Caco-2 (cell line): ENCODE measurements around the gene CST1. TPM values are rescaled to one million over a fixed set of nuclear protein-coding genes. Genes with fewer than 3 reads are reported as not detected.
"Not testable (repeated sequence)": the region's sequence is repeated elsewhere in the genome, so short reads cannot be mapped to it uniquely, and the experiment has no call there.

ENCODE experiments used
- BruUV-seq: library from RNA; stranded (reverse); fragments of 400-500 nt; replicated peaks from 2 replicates; lab custom pipeline; 2021; lab: Mats Ljungman, UMichigan
- CTCF ChIA-PET: fragments of 300-600 bp; sonication (Branson Sonifier 250); formaldehyde crosslinking; loops from one replicate; lab custom pipeline; 2022; ENCODE audit warnings: antibody characterized with exemption; lab: Charles Lee
- POLR2A ChIA-PET: fragments of 300-600 bp; sonication (Branson Sonifier 250); formaldehyde crosslinking; loops from one replicate; lab custom pipeline; 2022; ENCODE audit warnings: antibody characterized with exemption; lab: Charles Lee
- DNase-seq, 2 experiments: peaks; one replicate each; pipeline versions ENCODE4 v3.0.0 to v3.0.0-alpha.2; 2020 to 2022
- H3K27me3 ChIP-seq: replicated peaks from 2 replicates; pipeline ENCODE4 v1.6.0; 2011; ENCODE audit warnings: low read length; ENCODE audit not compliant: control insufficient read depth, insufficient read depth
- H3K36me3 ChIP-seq: 2 replicates; pipeline ENCODE4 v1.5.1; 2011; ENCODE audit warnings: low read length; ENCODE audit not compliant: control insufficient read depth, insufficient read depth
- H3K4me1 ChIP-seq: fragments of 250-450 bp; sonication (Bioruptor Pico); 2 replicates; pipeline ENCODE4 v1.5.1; 2020; ENCODE audit warnings: mild to moderate bottlenecking
- H3K4me3 ChIP-seq: 2 replicates; pipeline ENCODE4 v1.5.1; 2011; ENCODE audit warnings: low read depth, mild to moderate bottlenecking, control low read depth, low read length
- H3K9me3 ChIP-seq: fragments of 250-450 bp; sonication (Bioruptor Pico); 2 replicates; pipeline ENCODE4 v1.5.1; 2020; ENCODE audit warnings: mild to moderate bottlenecking, moderate library complexity
- H3K27ac Mint-ChIP-seq: one replicate; pipeline ENCODE4 v1.8.0; 2022; ENCODE audit warnings: mixed read lengths; ENCODE audit not compliant: unreplicated experiment
- H3K27me3 Mint-ChIP-seq: one replicate; pipeline ENCODE4 v1.8.0; 2022; ENCODE audit warnings: mixed read lengths; ENCODE audit not compliant: insufficient read depth, unreplicated experiment
- H3K36me3 Mint-ChIP-seq: one replicate; pipeline ENCODE4 v1.8.0; 2022; ENCODE audit warnings: mild to moderate bottlenecking, mixed read lengths; ENCODE audit not compliant: insufficient read depth, unreplicated experiment
- H3K4me1 Mint-ChIP-seq: one replicate; pipeline ENCODE4 v1.8.0; 2022; ENCODE audit warnings: low read depth, mixed read lengths; ENCODE audit not compliant: unreplicated experiment
- H3K4me3 Mint-ChIP-seq: one replicate; pipeline ENCODE4 v1.8.0; 2022; ENCODE audit warnings: mild to moderate bottlenecking, moderate library complexity, mixed read lengths; ENCODE audit not compliant: unreplicated experiment
- H3K9me3 Mint-ChIP-seq: one replicate; pipeline ENCODE4 v1.8.0; 2022; ENCODE audit warnings: mixed read lengths; ENCODE audit not compliant: unreplicated experiment
- intact Hi-C: fragments of 100-400 bp; cut with micrococcal nuclease; formaldehyde crosslinking; loops from one replicate; pipeline ENCODE4 v1.10.0; 2022; ENCODE audit not compliant: unreplicated experiment
- total RNA-seq: library from RNA; stranded (reverse); gene quantifications from 2 replicates; pipeline ENCODE4 v1.2.3, GENCODE V29; 2022
- TF ChIP-seq, protein P1 (sequence below), 2 experiments: fragments of 200-600 bp in 1 of 2; IDR thresholded peaks; 1 replicate in 1 of 2; 2 replicates in 1 of 2; pipeline versions ENCODE4 v1.5.1 to v1.8.0; 2011 to 2022; ENCODE audit warnings: antibody characterized with exemption in 1 of 2, control low read depth in 1 of 2, inconsistent platforms in 1 of 2, low read depth in 1 of 2, low read length in 1 of 2, mild to moderate bottlenecking in 1 of 2, moderate library complexity in 1 of 2; ENCODE audit not compliant: insufficient read depth in 1 of 2, severe bottlenecking in 1 of 2, unreplicated experiment in 1 of 2

The CST1 gene
- total RNA-seq, 1 experiment from 2014 or later = 499 TPM

DNA sequence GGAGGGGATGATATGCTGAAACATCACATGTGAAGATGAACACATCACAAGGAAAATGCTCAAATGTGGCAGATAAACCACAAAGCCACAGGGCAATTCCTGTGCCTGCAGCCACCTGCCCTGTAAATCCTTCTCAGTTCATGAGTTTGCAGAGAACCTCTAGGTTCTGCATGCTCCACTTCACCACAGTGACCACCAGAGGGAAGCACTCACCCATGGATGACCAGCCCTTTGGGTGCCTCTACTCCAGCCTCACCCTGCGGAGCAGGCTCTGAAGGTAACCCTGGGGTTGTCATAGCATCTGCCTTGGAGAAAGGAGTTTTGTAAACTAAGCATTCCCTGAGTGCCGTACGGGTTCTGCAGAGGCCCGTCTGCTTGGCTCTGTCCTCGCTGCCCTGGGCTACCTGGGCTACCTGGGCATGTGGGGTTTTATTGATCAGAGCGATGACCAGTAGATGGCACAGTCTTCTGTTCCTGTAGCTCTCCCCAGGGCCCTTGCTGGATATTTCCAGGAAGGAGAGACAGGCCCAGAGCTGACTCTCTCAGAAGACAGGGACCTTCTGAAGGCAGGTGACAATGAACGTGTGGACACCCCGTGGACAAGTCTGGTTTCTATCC is 31.7 kb upstream of the CST1 start:
- DNase-seq = peak; percentile 75 to 79
- intact Hi-C loops = loop anchor here (1.0 kb wide), 1 partner anchor 114 kb away; no protein-coding TSS in a partner anchor
- CTCF ChIA-PET = interaction anchor here (0.6 to 1.7 kb wide), 3 partner anchors 12 to 114 kb away, joined by 4 to 5 read pairs (median 5); no protein-coding TSS in a partner anchor

DNA sequence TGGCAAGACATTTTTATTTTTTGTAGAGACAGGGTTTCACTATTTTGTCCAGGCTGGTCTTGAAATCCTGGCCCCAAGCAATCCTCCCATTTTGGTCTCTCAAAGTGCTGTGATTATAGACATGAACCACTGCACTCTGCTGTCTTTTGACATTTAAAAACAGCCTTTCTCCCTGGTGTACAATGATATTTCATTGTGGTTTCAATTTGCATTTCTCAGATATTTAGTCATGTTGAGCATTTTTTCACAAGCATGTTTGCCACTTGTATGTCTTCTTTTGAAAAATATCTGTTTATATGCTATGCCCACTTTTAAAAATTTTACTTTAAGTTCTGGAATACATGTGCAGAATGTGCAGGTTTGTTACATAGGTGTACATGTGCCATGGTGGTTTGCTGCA is 27.9 kb upstream of the CST1 start:
- H3K36me3 ChIP-seq, intact Hi-C loops, H3K4me3 Mint-ChIP-seq, BruUV-seq, H3K9me3 Mint-ChIP-seq, H3K27ac Mint-ChIP-seq, H3K4me3 ChIP-seq, POLR2A ChIA-PET, H3K4me1 ChIP-seq, H3K27me3 Mint-ChIP-seq, H3K36me3 Mint-ChIP-seq, DNase-seq, H3K27me3 ChIP-seq, H3K4me1 Mint-ChIP-seq, H3K9me3 ChIP-seq: not testable (repeated sequence)
- CTCF ChIA-PET = interaction anchor here (0.6 kb wide), 1 partner anchor 1443 kb away, joined by 7 read pairs; no protein-coding TSS in a partner anchor

More for the DNA sequence above, 31.7 kb upstream of the CST1 start:
- H3K9me3 Mint-ChIP-seq = no peaks in the 10 kb centered on the region
- POLR2A ChIA-PET = no interaction called here
- H3K27me3 ChIP-seq = no peaks in the 10 kb centered on the region
- H3K9me3 ChIP-seq = peaks cover 5% of the 10 kb centered on the region; the same call in 1 of the 2 replicates
- no peaks in the 10 kb centered on the region for H3K4me1 ChIP-seq
- H3K4me1 Mint-ChIP-seq = no peaks in the 10 kb centered on the region
- no peaks in the 10 kb centered on the region for H3K27me3 Mint-ChIP-seq
- no peaks in the 10 kb centered on the region for H3K36me3 Mint-ChIP-seq
- no peaks in the 10 kb centered on the region for H3K36me3 ChIP-seq
- no peak overlapping the region for H3K27ac Mint-ChIP-seq
- no peak overlapping the region for H3K4me3 Mint-ChIP-seq
- TF ChIP-seq, protein P1, sequence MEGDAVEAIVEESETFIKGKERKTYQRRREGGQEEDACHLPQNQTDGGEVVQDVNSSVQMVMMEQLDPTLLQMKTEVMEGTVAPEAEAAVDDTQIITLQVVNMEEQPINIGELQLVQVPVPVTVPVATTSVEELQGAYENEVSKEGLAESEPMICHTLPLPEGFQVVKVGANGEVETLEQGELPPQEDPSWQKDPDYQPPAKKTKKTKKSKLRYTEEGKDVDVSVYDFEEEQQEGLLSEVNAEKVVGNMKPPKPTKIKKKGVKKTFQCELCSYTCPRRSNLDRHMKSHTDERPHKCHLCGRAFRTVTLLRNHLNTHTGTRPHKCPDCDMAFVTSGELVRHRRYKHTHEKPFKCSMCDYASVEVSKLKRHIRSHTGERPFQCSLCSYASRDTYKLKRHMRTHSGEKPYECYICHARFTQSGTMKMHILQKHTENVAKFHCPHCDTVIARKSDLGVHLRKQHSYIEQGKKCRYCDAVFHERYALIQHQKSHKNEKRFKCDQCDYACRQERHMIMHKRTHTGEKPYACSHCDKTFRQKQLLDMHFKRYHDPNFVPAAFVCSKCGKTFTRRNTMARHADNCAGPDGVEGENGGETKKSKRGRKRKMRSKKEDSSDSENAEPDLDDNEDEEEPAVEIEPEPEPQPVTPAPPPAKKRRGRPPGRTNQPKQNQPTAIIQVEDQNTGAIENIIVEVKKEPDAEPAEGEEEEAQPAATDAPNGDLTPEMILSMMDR (IDR thresholded peaks at IDR 0.05; ENCODE audit: insufficient read depth in 1 of 2, low read depth in 1 of 2, low read length in 1 of 2, severe bottlenecking in 1 of 2, unreplicated experiment in 1 of 2) = peak; percentile 62 to 85
- no TSS peak for BruUV-seq
- no peak overlapping the region for H3K4me3 ChIP-seq

DNA sequence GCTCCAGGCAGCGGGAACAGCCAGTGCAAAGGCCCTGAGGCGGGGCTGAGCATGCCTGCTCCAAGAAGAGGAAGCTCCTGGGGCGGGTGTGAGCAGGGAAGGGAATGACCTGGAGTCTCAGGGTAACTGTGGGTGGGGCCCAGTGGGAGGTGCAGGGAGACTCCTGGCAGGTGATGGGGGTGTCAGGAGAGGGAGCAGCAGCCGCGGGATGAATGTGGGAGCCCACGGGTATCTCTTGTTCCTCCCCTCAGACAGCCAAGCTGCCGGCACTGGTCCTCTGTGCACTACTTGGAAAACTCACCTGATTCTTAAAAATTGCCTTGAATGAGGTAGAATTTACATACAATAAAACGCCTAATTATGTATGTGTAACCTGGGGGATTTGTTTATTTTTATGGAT is 26.6 kb upstream of the CST1 start:
- H3K27ac Mint-ChIP-seq, H3K4me3 ChIP-seq, CTCF ChIA-PET, POLR2A ChIA-PET, H3K4me1 ChIP-seq, DNase-seq, intact Hi-C loops, H3K9me3 ChIP-seq, H3K36me3 Mint-ChIP-seq, H3K27me3 Mint-ChIP-seq, H3K36me3 ChIP-seq, BruUV-seq, H3K9me3 Mint-ChIP-seq, H3K4me3 Mint-ChIP-seq, H3K27me3 ChIP-seq, H3K4me1 Mint-ChIP-seq: not testable (repeated sequence)

DNA sequence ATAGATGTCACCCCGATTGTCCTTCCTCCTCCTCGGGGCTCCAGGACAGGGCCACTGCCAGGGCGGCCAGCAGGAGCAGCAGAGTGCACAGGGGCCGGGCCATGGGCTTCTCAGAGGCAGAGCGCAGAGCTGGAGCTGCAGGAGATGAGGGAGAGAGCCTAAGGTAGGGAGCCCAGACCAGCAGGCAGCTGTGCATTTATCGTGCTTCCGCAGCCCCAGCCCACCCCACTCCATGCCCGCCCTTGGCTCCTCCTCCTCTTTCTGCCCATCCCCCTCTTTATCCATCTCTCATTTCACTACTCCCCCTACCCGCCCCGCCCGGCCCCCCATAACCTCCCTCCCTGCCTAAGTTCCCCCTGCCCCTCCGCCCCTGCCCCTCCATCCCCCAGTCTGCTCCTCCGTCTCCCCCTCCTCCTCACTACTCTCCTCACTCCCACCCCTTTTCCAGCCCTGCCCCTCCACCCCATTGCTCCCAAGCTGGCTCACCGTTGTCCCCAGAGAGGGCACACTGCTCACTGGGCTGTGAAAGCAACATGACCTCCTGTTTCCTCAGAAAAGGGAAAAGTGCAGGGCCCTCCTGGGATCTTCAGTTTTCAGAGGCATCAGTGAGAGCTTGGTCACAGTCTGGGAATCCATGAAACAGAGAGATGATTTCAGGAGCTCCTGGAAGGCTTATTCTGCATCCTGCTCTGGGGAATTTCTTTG is 25.5 kb upstream of the CST1 start:
- H3K27me3 Mint-ChIP-seq = no peaks in the 10 kb centered on the region

More for the DNA sequence above, 25.5 kb upstream of the CST1 start:
- H3K4me3 ChIP-seq = no peak overlapping the region
- Mint-ChIP-seq H3K27ac (no peak overlapping the region), H3K36me3 (no peaks in the 10 kb centered on the region), H3K4me3 (no peak overlapping the region), H3K9me3 (no peaks in the 10 kb centered on the region), H3K4me1 (no peaks in the 10 kb centered on the region)
- TF ChIP-seq, protein P1 (IDR thresholded peaks at IDR 0.05; ENCODE audit: insufficient read depth in 1 of 2, low read depth in 1 of 2, low read length in 1 of 2, severe bottlenecking in 1 of 2, unreplicated experiment in 1 of 2) = no peak
- H3K4me1 ChIP-seq = no peaks in the 10 kb centered on the region
- intact Hi-C loops = no loop called here
- no peak for DNase-seq
- H3K36me3 ChIP-seq = no peaks in the 10 kb centered on the region
- BruUV-seq = no TSS peak
- peaks cover 5% of the 10 kb centered on the region; the same call in 1 of the 2 replicates for H3K9me3 ChIP-seq
- ChIA-PET POLR2A (no interaction called here), CTCF (no interaction called here)
- no peaks in the 10 kb centered on the region for H3K27me3 ChIP-seq
